NOMO-1 treated with dmso at 0.1 percent for 144 hours (cell line): ENCODE measurements around the gene KIFC1.
"Not testable (repeated sequence)": the region's sequence is repeated elsewhere in the genome, so short reads cannot be mapped to it uniquely, and the experiment has no call there.

ENCODE experiments used
- DNase-seq: peaks from one replicate; lab custom pipeline; 2025; ENCODE audit not compliant: unreplicated experiment; lab: John Stamatoyannopoulos, UW

Gene KIFC1

DNA sequence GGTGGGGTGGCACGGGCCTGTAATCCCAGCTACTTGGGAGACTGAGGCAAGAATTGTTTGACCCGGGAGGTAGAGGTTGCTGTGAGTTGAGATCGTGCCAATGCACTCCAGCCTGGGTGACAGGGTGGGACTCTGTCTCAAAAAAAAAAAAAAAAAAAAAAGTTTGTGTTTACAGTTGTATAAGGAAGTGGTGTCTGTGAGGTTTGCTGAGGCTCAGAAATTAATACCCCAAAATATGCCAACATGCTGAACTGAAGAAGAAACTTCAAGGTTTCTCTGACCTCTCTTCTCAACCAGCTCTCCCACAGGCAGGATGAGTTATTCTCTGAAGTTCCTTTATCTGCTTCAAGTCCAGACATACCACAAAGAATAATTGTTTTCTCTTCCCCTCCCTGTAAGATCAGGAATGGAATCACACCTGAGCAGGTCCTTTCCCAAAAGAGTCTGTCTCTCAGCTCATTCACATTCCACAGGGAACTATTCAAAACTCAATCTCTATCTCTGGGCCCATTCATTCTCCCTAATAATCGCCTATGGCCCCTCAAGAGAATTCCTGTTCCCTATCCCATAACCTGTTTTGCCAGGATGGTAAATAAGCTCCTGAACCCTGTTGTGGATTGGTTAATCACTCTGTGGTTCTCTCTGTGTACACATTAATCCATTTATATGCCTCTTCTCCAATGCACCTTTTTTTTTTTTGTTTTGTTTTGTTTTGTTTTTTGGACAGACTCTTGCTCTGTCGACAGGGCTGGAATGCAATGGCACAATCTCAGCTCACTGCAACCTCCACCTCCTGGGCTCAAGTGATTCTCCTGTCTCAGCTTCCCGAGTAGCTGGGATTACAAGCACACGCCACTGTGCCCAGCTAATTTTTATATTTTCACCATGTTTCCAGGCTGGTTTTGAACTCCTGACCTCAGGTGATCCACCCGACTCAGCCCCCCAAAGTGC, 17.4 kb upstream of the KIFC1 start:
- no peak for DNase-seq

DNA sequence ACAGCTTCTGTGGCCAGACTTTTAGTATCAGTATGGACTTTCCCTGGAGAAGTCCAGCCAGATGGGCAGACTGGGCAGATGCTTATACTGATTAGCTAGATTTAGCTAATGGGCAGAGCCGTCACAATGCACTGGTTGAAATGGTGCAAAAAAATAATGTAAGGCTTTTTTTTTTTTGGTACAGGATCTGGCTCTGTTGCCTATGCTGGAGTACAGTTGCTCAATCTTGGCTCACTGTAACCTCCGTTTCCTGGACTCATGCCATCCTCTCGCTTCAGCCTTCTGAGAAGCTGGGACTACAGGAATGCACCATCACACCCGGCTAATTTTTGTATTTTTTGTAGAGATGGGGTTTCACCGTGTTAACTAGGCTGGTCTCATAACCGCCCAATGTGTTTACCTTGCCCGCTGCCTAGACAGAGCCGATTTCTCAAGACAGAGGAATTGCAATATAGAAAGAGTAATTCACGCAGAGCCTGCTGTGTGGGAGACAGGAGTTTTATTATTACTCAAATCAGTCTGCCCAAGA, 16.4 kb upstream of the KIFC1 start:
- DNase-seq: peak; percentile 34

DNA sequence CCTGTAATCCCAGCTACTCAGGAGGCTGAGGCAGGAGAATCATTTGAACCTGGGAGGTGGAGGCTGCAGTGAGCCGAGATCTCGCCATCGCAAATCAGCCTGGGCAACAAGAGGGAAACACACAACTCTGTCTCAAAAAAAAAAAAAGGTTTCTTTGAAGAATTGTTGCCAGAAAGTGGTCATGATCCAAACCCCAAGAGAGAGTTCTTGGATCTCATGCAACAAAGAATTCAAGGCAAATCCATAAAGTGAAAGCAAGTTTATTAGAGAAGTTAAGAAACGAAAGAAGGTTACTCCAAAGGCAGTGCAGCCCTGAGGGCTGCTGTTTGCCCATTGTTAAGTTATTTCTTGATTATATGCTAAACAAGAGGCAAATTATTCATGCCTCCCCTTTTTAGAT, 14.5 kb upstream of the KIFC1 start:
- no peak for DNase-seq

DNA sequence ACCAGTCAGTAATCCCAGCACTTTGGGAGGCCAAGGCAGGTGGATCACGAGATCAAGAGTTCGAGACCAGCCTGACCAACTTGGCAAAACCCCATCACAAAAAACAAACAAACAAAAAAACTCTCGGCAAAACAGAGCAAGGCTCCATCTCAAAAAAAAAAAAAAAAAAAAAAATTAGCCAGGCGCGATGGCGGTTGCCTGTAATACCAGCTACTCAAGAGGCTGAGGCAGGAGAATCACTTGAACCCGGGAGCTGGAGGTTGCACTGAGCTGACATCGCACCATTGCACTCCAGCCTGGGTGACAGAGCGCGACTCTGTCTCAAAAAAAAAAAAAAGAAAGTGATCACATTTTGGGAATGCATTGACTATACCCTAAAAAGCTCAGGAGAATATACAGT, 12.4 kb upstream of the KIFC1 start:
- DNase-seq: not testable (repeated sequence)

DNA sequence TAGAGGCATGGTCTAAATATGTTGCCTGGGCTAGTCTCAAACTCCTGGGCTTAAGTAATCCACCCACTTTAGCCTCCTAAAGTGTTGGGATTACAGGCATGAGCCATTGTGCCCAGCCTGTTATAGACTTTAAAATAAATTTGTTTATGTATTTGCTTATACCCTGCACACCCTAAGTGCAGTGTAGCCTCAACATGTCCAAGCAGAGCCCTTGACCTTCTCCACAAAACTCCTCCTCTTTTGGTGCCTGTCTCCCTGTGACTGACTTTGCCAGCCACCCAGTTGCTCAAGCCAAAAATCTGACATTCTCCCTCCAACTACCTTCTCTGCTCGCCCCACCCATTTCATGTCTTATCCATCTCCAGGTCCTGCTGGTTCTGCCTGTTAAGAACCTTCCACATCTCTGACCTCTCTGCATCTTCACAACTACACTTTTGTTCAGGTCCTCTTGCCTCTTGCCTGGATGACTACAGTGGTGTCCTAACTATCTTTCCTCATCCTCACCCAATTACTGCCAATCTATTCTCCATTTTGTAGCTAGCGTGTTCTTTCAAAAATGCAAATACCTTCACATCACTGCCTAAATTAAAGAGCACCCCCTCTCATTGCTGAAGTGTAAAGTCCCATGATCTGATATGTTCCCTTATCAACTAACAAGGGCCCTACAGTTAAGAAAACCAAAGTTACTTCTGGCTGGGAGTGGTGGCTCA, 11.2 kb upstream of the KIFC1 start:
- no peak for DNase-seq

- DNase-seq: no peak
Measured at GRCh38 chr6:33383427-33384185, 8.0 kb upstream of the KIFC1 start.

DNA sequence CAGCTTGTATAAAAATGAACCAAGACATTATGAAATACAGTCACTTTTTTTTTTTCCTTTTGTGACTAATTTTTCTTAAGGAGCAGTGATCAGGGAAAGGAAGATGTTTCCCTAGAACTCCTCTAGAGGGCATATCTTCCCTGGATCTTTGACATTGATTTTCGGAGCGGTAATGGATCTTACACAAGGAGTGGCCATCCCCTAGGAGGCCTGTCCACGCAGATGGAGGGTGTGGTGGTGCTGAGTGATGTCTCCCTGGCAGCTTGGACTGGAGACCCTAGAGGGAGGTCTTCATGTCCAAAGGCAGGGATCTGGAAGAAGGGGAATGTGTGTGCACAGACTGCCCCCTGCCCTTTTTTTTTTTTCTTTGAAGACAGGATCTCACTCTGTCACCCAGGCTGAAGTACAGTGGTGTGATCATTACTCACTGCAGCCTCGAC, 7.0 kb upstream of the KIFC1 start:
- no peak for DNase-seq

DNA sequence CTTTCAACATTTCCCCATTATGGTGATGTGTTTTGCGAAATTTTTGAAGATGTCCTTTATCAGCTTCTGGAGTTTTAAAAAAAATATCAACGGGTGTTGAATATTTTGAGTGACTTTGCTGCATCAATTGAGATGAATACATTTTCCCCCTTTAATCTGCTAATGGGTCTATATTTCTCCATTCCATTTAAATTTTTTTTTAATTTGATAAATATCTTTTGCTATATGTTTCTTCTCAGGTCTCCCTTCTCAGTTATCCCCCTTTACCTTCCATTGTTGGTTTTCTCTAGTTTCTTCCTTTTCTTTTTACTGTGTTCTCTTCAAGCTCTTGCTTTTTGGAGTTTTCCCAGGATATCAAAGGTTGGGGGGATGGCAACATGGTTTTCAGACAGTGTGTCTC, 1.4 kb upstream of the KIFC1 start:
- no peak for DNase-seq

- DNase-seq: no peak
Measured at GRCh38 chr6:33390767-33391277, 801 bp upstream of the KIFC1 start.

DNA sequence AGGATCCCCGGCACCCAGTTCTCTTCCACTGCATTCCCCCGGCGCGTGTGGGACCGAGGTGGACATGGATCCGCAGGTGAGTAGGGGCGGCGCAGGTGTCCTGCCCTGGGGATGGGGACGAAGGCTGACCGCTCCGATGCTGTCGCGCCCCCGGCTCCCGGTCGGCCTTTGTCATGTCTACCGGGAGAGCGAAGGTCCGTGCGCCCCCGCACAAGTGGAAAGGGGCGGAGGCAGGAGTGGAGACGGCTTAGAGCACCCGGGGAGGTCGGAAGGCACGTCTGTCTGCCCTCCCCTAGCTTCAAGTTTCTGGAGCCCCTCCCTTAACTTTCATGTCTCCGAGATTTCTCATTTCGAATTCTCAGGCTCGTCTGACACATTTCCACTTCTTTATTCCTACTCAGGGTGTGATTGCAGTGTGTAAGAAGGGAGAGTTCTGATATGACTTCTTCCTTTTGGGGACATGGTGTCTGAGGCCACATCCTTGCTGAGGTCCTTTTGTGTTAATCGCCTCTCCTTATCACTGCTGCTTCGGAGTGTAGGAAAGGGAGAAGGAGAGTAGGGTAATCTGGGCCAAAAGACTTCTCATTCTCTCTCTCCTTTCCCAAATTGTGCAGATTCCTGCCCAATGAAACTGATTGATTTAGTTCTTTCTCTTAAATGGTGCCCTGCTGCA, 435 bp downstream of the KIFC1 start:
- no peak for DNase-seq

- DNase-seq: no peak
Measured at GRCh38 chr6:33392595-33392948, 949 bp downstream of the KIFC1 start.

DNA sequence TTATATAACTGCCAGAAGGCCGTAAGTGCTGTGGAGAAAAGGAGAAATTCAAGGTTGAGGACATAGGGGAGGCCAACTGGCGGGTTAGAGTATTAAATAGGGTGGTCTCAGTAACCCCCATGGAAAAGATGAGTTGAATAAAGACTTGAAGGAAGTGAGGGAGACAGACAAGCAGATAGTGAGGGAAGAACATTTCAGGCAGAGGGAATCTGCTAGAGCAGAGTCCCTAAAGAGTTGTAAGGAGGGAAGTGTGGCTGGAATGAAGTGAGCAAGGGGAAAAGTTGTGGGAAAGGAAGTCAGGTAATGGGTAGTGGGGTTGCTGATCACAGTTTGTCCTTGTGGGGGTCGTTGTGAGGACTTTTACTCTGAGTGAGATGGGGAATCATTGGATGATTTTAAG, 1.4 kb downstream of the KIFC1 start:
- no peak for DNase-seq

DNA sequence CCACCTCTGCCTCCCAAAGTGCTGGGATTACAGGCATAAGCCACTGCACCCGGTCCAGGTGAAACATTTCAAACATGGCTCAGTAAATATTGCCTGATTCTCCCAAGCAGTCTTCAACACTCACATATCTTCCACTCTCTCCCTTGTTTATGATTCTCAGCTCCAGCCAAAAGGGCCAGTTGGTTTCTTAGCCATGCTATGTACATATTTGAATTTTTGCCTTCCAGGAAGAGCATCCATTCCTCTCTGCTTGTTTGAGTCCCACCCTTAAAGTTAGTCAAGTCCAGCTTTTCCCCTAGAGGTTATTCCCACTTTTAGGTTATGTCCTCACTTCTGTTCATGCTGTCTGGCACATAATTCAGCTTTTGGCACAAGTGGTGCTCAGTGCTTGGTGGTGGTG, 5.9 kb downstream of the KIFC1 start:
- DNase-seq: no peak

- not testable (repeated sequence) for DNase-seq
Measured at GRCh38 chr6:33398601-33399000, 7.0 kb downstream of the KIFC1 start.

- not testable (repeated sequence) for DNase-seq
Measured at GRCh38 chr6:33399881-33400280, 8.3 kb downstream of the KIFC1 start.

- DNase-seq: no peak
Measured at GRCh38 chr6:33404884-33405283, 13.3 kb downstream of the KIFC1 start.

- DNase-seq: no peak
Measured at GRCh38 chr6:33405386-33405940, 13.8 kb downstream of the KIFC1 start.

- DNase-seq: no peak
Measured at GRCh38 chr6:33406126-33406525, 14.5 kb downstream of the KIFC1 start.

DNA sequence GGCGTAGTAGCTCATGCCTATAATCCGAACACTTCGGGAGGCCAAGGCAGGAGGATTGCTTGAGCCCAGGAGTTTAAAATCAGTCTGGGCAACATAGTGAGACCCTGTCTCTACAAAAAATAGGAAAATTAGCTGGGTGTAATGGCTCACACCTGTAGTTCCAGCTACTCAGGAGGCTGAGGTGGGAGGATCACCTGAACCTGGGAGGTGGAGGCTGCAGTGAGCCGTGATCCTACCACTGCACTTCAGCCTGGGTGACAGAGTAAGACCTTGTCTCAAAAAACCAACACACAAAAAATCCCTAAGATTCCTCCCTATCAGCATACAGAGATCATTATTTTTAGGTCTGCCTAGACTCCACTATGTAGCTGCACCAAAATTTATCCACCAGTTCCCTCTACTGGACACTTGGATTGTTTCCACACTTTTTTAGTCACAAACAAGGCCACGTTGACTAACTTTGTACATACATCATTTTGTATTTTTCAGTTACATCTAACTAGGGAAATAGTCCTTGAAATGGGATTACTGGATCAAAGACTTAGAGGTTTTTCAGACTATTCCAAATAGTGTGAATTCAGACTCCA, 15.6 kb downstream of the KIFC1 start:
- DNase-seq: no peak
